GM12878 (cell line): ENCODE results near the gene CDHR2. TPM values are rescaled to one million over a fixed set of nuclear protein-coding genes. Genes with fewer than 3 reads are reported as not detected.

Experiments used
- ATAC-seq: fragments of 200-7000 bp; cut with Tn5 transposase; 3 replicates; pipeline ENCODE4 v1.9.1; 2020; ENCODE audit warnings: mild to moderate bottlenecking, moderate library complexity
- BruUV-seq: library from RNA; stranded (reverse); fragments of 400-500 nt; replicated peaks from 2 replicates; lab custom pipeline; 2021; lab: Mats Ljungman, UMichigan
- CTCF ChIA-PET: fragments of 300-600 bp; sonication (Branson Sonifier 250); formaldehyde crosslinking; extraction: SDS; loops from one replicate; lab custom pipeline; 2021; ENCODE audit warnings: inconsistent platforms; lab: Yijun Ruan, JAX
- POLR2A ChIA-PET: fragments of 350-600 bp; formaldehyde crosslinking; extraction: SDS; loops from one replicate; lab custom pipeline; 2021; ENCODE audit warnings: inconsistent platforms; lab: Charles Lee
- RAD21 ChIA-PET: fragments of 300-600 bp; sonication (Branson Sonifier 250); formaldehyde crosslinking; loops from one replicate; lab custom pipeline; 2023; ENCODE audit warnings: antibody characterized with exemption; ENCODE audit not compliant: unreplicated experiment; lab: Charles Lee
- SMC1A ChIA-PET: fragments of 300-600 bp; sonication (Branson Sonifier 250); formaldehyde crosslinking; loops from one replicate; lab custom pipeline; 2023; ENCODE audit not compliant: unreplicated experiment, uncharacterized antibody; lab: Charles Lee
- DNase-seq: peaks from one replicate; pipeline ENCODE4 v3.0.0-alpha.2; 2011; ENCODE audit warnings: low read depth, low spot score
- FAIRE-seq: peaks from 3 replicates; lab custom pipeline; 2011; peaks lifted over from hg19 to GRCh38; lab: Jason Lieb, UNC
- H2AFZ ChIP-seq: 2 replicates; pipeline ENCODE4 v1.6.0; 2011; ENCODE audit warnings: low read depth, low read length, control low read depth; ENCODE audit not compliant: control insufficient read depth
- H3K27ac ChIP-seq: 2 replicates; pipeline ENCODE4 v1.5.1; 2011; ENCODE audit warnings: control low read depth; ENCODE audit not compliant: control insufficient read depth, insufficient read depth
- H3K27me3 ChIP-seq, 2 experiments: replicated peaks in 1 of 2; 2 replicates each; pipeline versions ENCODE4 v1.6.0 to v1.6.1; 2011; ENCODE audit warnings: low read length in 1 of 2; ENCODE audit not compliant: control insufficient read depth in 2 of 2, insufficient read depth in 2 of 2
- H3K36me3 ChIP-seq, 2 experiments: 2 replicates each; pipeline ENCODE4 v1.5.1; 2011; ENCODE audit warnings: low read length in 1 of 2; ENCODE audit not compliant: control insufficient read depth in 2 of 2, insufficient read depth in 2 of 2
- H3K4me1 ChIP-seq: 2 replicates; pipeline ENCODE4 v1.6.1; 2011; ENCODE audit warnings: mild to moderate bottlenecking, low read length, moderate library complexity, mixed read lengths; ENCODE audit not compliant: control insufficient read depth, insufficient read depth
- H3K4me2 ChIP-seq: 2 replicates; pipeline ENCODE4 v1.6.0; 2011; ENCODE audit warnings: control low read depth; ENCODE audit not compliant: control insufficient read depth, insufficient read depth
- H3K4me3 ChIP-seq: fragments of 200-600 bp; sonication (generic); 2 replicates; pipeline ENCODE4 v1.5.1; 2016
- H3K79me2 ChIP-seq: 2 replicates; pipeline ENCODE4 v1.6.0; 2011; ENCODE audit warnings: low read length; ENCODE audit not compliant: control insufficient read depth, insufficient read depth
- H3K9ac ChIP-seq: 2 replicates; pipeline ENCODE4 v1.8.0; 2011; ENCODE audit warnings: low read length, control low read depth, mixed read lengths; ENCODE audit not compliant: control insufficient read depth, insufficient read depth
- H3K9me3 ChIP-seq: replicated peaks from 3 replicates; pipeline ENCODE4 v1.5.1; 2011; ENCODE audit warnings: mild to moderate bottlenecking, low read length; ENCODE audit not compliant: control insufficient read depth, insufficient read depth
- H4K20me1 ChIP-seq: 2 replicates; pipeline ENCODE4 v1.6.0; 2011; ENCODE audit not compliant: control insufficient read depth, insufficient read depth
- IKZF1 ChIP-seq: fragments of 450-650 bp; conservative IDR thresholded peaks from 2 replicates; pipeline ENCODE4 v1.6.1; 2017; ENCODE audit warnings: antibody characterized with exemption, mild to moderate bottlenecking
- KDM1A ChIP-seq: fragments of 200-600 bp; sonication (generic); IDR thresholded peaks from 2 replicates; pipeline ENCODE4 v1.6.1; 2016; ENCODE audit warnings: borderline replicate concordance
- MYB ChIP-seq: fragments of 150-350 bp; IDR thresholded peaks from 2 replicates; pipeline ENCODE4 v1.6.1; 2014; ENCODE audit warnings: mild to moderate bottlenecking, low read depth, low read length, borderline replicate concordance
- WGBS: methylation state at CpG from one replicate; pipeline ENCODE4 v1.1.6; 2016; ENCODE audit warnings: low lambda C conversion rate; ENCODE audit not compliant: insufficient replicate concordance, insufficient coverage; ENCODE audit errors: missing lambda C conversion rate; 5-methylcytosine and 5-hydroxymethylcytosine counted together
- in situ Hi-C: fragments of 300-500 bp; cut with MboI; formaldehyde crosslinking; loops from 9 replicates; pipeline ENCODE4 v1.14.3; 2018; ENCODE audit warnings: mixed read lengths
- intact Hi-C: fragments of 100-400 bp; cut with micrococcal nuclease; formaldehyde crosslinking; loops from one replicate; pipeline ENCODE4 v1.14.2; 2022; ENCODE audit not compliant: unreplicated experiment
- polyA plus RNA-seq, 11 experiments: library from polyadenylated mRNA; depleted of rRNA in 4 of 11; unstranded in 6 of 11; stranded (reverse) in 5 of 11; fragments of >200 nt; fragmentation: Nextera tagmentation in 4 of 11; fragmentation: Illumina TruSeq in 1 of 11; extraction: Ambion mirVana in 4 of 11; extraction: Trizol in 1 of 11; gene quantifications; 1 replicate in 1 of 11; 2 replicates in 10 of 11; pipeline versions ENCODE4 v1.2.1 to v1.2.3, GENCODE V29; 2011 to 2016; ENCODE audit warnings: inconsistent platforms in 2 of 11, missing spikeins in 2 of 11, low read depth in 1 of 11
- total RNA-seq, 4 experiments: library from RNA; depleted of rRNA in 3 of 4; stranded (reverse); fragments of >200 nt in 3 of 4; fragmentation: Illumina TruSeq in 1 of 4; extraction: Trizol in 1 of 4; gene quantifications; 2 replicates each; pipeline versions ENCODE4 v1.2.1 to v1.2.3, GENCODE V29; 2013 to 2021
- TF ChIP-seq, protein P1 (sequence below): IDR thresholded peaks from 2 replicates; pipeline ENCODE4 v1.6.1; 2011; ENCODE audit warnings: borderline replicate concordance, low read depth, mild to moderate bottlenecking, moderate library complexity, low read length; ENCODE audit not compliant: insufficient read depth, poor library complexity, severe bottlenecking

CDHR2 gene
- total and polyA plus RNA-seq, 10 of the 15 experiments (the other 5 are each of a cell fraction or from before 2014, with no cell fraction given): 0.03 to 0.46 (median 0.06) TPM; not detected in 5

DNA sequence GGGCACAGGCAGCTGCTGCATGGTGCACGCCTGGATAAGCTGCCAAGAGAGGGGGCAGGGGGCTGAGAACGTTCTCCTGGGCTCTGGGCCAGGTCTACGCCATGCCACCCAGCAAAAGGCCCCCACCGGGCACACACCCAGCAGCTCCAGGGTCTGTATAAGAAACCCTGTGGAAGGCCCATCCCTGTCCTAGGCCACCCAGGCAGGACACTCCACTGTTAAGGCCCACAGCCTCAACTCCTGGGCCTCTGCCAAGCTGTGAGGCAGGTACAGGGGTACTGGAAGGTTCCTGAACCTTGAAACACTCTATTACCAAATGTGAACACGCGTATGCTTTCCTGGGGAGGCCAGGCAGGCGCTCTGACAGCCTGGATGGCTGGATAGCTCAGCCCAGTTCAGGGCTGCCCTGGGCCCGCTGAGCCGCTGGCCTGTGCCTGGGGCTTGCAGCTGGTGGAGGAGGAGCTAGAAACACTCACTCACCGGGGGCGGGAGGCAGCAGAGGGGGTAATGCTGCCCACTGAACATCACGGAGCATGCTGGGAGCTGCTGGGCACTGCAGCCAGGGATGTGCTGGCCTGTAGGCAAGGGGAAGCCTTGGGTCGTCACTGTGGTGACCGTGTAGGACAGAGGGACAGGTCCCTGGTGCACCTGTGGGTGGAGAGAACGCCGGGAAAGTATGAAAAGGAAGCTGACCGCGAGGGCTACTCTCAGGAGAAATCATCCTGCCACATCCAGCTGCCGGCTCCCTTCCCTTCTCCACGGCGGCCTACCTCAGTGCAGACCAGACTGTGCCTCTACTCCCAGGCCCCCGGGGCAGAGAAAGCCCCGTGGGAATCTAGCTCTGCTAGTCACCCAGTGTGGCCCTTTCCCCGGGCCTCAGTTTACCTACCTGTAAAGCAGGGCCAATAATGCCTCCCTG lies 17.9 kb upstream of the CDHR2 start:
- peaks cover 14 to 39% of the 10 kb centered on the region in 2 experiments for H3K36me3 ChIP-seq
- in situ Hi-C loops: no loop called here
- ATAC-seq: no peak

More for the DNA sequence above, 17.9 kb upstream of the CDHR2 start:
- Histone ChIP-seq H3K9me3 (no peaks in the 10 kb centered on the region), H2AFZ (no peak overlapping the region), H3K27ac (no peak overlapping the region), H3K4me2 (peak overlapping the region; percentile 55), H4K20me1 (no peaks in the 10 kb centered on the region; the same call in 1 of the 2 replicates), H3K9ac (peak overlapping the region; percentile 28; the same call in 1 of the 2 replicates), H3K79me2 (peaks cover 49% of the 10 kb centered on the region), H3K27me3 (no peaks in the 10 kb centered on the region), H3K4me3 (peak overlapping the region; percentile 22; the same call in 1 of the 2 replicates), H3K4me1 (peaks cover 47% of the 10 kb centered on the region)
- FAIRE-seq (no peak), DNase-seq (no peak)
- BruUV-seq: no TSS peak
- POLR2A ChIA-PET: no interaction called here
- CTCF ChIA-PET: interaction anchor here (0.6 to 1.5 kb wide), 2 partner anchors 11 to 12 kb away, joined by 3 to 4 read pairs; no protein-coding TSS in a partner anchor
- SMC1A ChIA-PET: no interaction called here
- 76% methylated on average over 23 of the region's 24 CpGs for WGBS
- TF ChIP-seq, protein P1, sequence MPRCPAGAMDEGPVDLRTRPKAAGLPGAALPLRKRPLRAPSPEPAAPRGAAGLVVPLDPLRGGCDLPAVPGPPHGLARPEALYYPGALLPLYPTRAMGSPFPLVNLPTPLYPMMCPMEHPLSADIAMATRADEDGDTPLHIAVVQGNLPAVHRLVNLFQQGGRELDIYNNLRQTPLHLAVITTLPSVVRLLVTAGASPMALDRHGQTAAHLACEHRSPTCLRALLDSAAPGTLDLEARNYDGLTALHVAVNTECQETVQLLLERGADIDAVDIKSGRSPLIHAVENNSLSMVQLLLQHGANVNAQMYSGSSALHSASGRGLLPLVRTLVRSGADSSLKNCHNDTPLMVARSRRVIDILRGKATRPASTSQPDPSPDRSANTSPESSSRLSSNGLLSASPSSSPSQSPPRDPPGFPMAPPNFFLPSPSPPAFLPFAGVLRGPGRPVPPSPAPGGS: no peak
- TF ChIP-seq KDM1A (no peak), MYB (no peak), IKZF1 (no peak)
- intact Hi-C loops: loop anchor here (10.0 kb wide), 2 partner anchors 146 to 1584 kb away; partner anchors contain the start of genes HIGD2A, N4BP3 and NOP16
- RAD21 ChIA-PET: interaction anchor here (1.3 kb wide), 1 partner anchor 115 kb away, joined by 3 read pairs; the partner anchor contains the start of gene CLTB
